GM18499 (cell line): Measurements from ENCODE around the gene ADD3.
"Not testable (repeated sequence)": the region's sequence is repeated elsewhere in the genome, so short reads cannot be mapped to it uniquely, and the experiment has no call there.

ENCODE experiments used
- ATAC-seq: cut with Tn5 transposase; IDR thresholded peaks from one replicate; pipeline ENCODE4 v1.9.1; 2021; ENCODE audit warnings: moderate number of reproducible peaks; ENCODE audit not compliant: insufficient read depth, unreplicated experiment

The ADD3 gene

GRCh38 chr10:110023785-110024465, 16.1 kb downstream of the ADD3 start:
- no peak for ATAC-seq

GRCh38 chr10:110029450-110029849, 21.7 kb downstream of the ADD3 start:
- no peak for ATAC-seq

- ATAC-seq: no peak
These were observed 25.3 kb downstream of the ADD3 start for GRCh38 chr10:110032801-110033700.

GRCh38 chr10:110033701-110034235, 26.0 kb downstream of the ADD3 start:
- ATAC-seq: no peak

GRCh38 chr10:110034596-110034995, 26.8 kb downstream of the ADD3 start:
- ATAC-seq: no peak

GRCh38 chr10:110035070-110035921, 27.5 kb downstream of the ADD3 start:
- ATAC-seq: no peak

- ATAC-seq: peak; percentile 91
These were observed 28.9 kb downstream of the ADD3 start for GRCh38 chr10:110036640-110037039.

GRCh38 chr10:110039254-110039653, 31.5 kb downstream of the ADD3 start:
- ATAC-seq: no peak

GRCh38 chr10:110040108-110040507, 32.3 kb downstream of the ADD3 start:
- no peak for ATAC-seq

GRCh38 chr10:110040767-110041478, 33.1 kb downstream of the ADD3 start:
- ATAC-seq: no peak

GRCh38 chr10:110041479-110041829, 33.7 kb downstream of the ADD3 start:
- no peak for ATAC-seq

GRCh38 chr10:110042181-110042580, 34.4 kb downstream of the ADD3 start:
- no peak for ATAC-seq

- no peak for ATAC-seq
These were observed 35.1 kb downstream of the ADD3 start for GRCh38 chr10:110042891-110043290.

- ATAC-seq: no peak
These were observed 36.9 kb downstream of the ADD3 start for GRCh38 chr10:110044681-110045080.

- no peak for ATAC-seq
These were observed 38.0 kb downstream of the ADD3 start for GRCh38 chr10:110045772-110046171.

- ATAC-seq: not testable (repeated sequence)
These were observed 40.4 kb downstream of the ADD3 start for GRCh38 chr10:110048145-110048544.

GRCh38 chr10:110048781-110049180, 41.0 kb downstream of the ADD3 start:
- ATAC-seq: no peak

GRCh38 chr10:110049889-110050591, 42.3 kb downstream of the ADD3 start:
- not testable (repeated sequence) for ATAC-seq

- no peak for ATAC-seq
These were observed 43.7 kb downstream of the ADD3 start for GRCh38 chr10:110051487-110051886.
